Naive thymus-derived CD4-positive, alpha-beta T cell (primary cell): ENCODE data around the gene ASB7. TPM values are rescaled to one million over a fixed set of nuclear protein-coding genes. Genes with fewer than 3 reads are reported as not detected.

Experiments
- ATAC-seq: fragments of 150-1000 bp; cut with Tn5 transposase; 2 replicates; pipeline ENCODE4 v1.10.0; 2021; ENCODE audit warnings: mild to moderate bottlenecking, moderate library complexity
- CTCF ChIA-PET: fragments of 350-600 bp; sonication (Branson Sonifier 250); formaldehyde crosslinking; loops from one replicate; lab custom pipeline; 2021; ENCODE audit warnings: antibody characterized with exemption; lab: Charles Lee
- POLR2A ChIA-PET: fragments of 350-600 bp; sonication (Branson Sonifier 250); formaldehyde crosslinking; loops from one replicate; lab custom pipeline; 2021; ENCODE audit warnings: antibody characterized with exemption, inconsistent platforms; lab: Charles Lee
- DNase-seq, 9 donors: peaks; one replicate each; pipeline versions ENCODE4 v3.0.0 to v3.0.0-alpha.2; 2020 to 2022; ENCODE audit warnings: mixed read lengths in 1 of 9
- H3K27ac ChIP-seq: one replicate; pipeline ENCODE4 v1.7.0; 2013; ENCODE audit warnings: mild to moderate bottlenecking, low read depth, low read length, moderate library complexity
- H3K27me3 ChIP-seq, 2 donors: one replicate each; pipeline ENCODE4 v1.7.0; 2013; ENCODE audit warnings: low read length in 2 of 2, mild to moderate bottlenecking in 2 of 2, moderate library complexity in 2 of 2; ENCODE audit not compliant: control insufficient read depth in 2 of 2, insufficient read depth in 2 of 2
- H3K36me3 ChIP-seq, 3 experiments: 1 replicate in 2 of 3; 2 replicates in 1 of 3; pipeline ENCODE4 v1.7.0; 2013; ENCODE audit warnings: low read length in 3 of 3, mild to moderate bottlenecking in 3 of 3, moderate library complexity in 1 of 3; ENCODE audit not compliant: insufficient read depth in 3 of 3, control insufficient read depth in 2 of 3
- H3K4me1 ChIP-seq, 2 donors: one replicate each; pipeline ENCODE4 v1.7.0; 2013; ENCODE audit warnings: low read length in 2 of 2, mild to moderate bottlenecking in 2 of 2, moderate library complexity in 1 of 2; ENCODE audit not compliant: control insufficient read depth in 2 of 2, insufficient read depth in 2 of 2
- H3K4me3 ChIP-seq: 2 replicates; pipeline ENCODE4 v1.7.0; 2013; ENCODE audit warnings: mild to moderate bottlenecking, low read length
- H3K9me3 ChIP-seq, 3 experiments: 1 replicate in 2 of 3; 2 replicates in 1 of 3; pipeline ENCODE4 v1.7.0; 2013; ENCODE audit warnings: low read length in 3 of 3; ENCODE audit not compliant: control insufficient read depth in 2 of 3
- H3K27ac Mint-ChIP-seq, 9 donors: one replicate each; pipeline ENCODE4 v1.8.0; 2020 to 2022; ENCODE audit warnings: mixed read lengths in 9 of 9, mild to moderate bottlenecking in 8 of 9, moderate library complexity in 5 of 9, inconsistent platforms in 2 of 9
- H3K27me3 Mint-ChIP-seq, 5 donors: one replicate each; pipeline ENCODE4 v1.8.0; 2021 to 2022; ENCODE audit warnings: mixed read lengths in 5 of 5, mild to moderate bottlenecking in 1 of 5
- H3K36me3 Mint-ChIP-seq, 5 donors: one replicate each; pipeline ENCODE4 v1.8.0; 2020 to 2022; ENCODE audit warnings: mixed read lengths in 5 of 5, mild to moderate bottlenecking in 3 of 5, inconsistent platforms in 1 of 5
- H3K4me1 Mint-ChIP-seq, 7 donors: one replicate each; pipeline ENCODE4 v1.8.0; 2020 to 2022; ENCODE audit warnings: mixed read lengths in 7 of 7, mild to moderate bottlenecking in 3 of 7, inconsistent platforms in 1 of 7
- H3K4me3 Mint-ChIP-seq, 10 donors: one replicate each; pipeline ENCODE4 v1.8.0; 2020 to 2022; ENCODE audit warnings: mild to moderate bottlenecking in 10 of 10, mixed read lengths in 10 of 10, moderate library complexity in 6 of 10, inconsistent platforms in 2 of 10
- H3K9me3 Mint-ChIP-seq, 11 donors: one replicate each; pipeline ENCODE4 v1.8.0; 2020 to 2022; ENCODE audit warnings: mixed read lengths in 11 of 11, mild to moderate bottlenecking in 4 of 11, inconsistent platforms in 1 of 11, moderate library complexity in 1 of 11
- intact Hi-C, 2 donors: fragments of 100-400 bp; cut with micrococcal nuclease; formaldehyde crosslinking; loops; one replicate each; pipeline ENCODE4 v1.15.1; 2023
- polyA plus RNA-seq, 2 donors: library from polyadenylated mRNA; unstranded; fragments of 300-500 nt; fragmentation: Illumina TruSeq; gene quantifications; one replicate each; pipeline ENCODE4 v1.2.3, GENCODE V29; 2021
- total RNA-seq, 6 experiments: library from RNA in 5 of 6; stranded (reverse) in 5 of 6; gene quantifications; 1 replicate in 5 of 6; 2 replicates in 1 of 6; pipeline ENCODE4 v1.2.3 and lab custom pipeline; 2021 to 2026

ASB7 gene
- total and polyA plus RNA-seq, 7 experiments from 2014 or later, result 11.8 to 27.2 (median 17.6) TPM

DNA sequence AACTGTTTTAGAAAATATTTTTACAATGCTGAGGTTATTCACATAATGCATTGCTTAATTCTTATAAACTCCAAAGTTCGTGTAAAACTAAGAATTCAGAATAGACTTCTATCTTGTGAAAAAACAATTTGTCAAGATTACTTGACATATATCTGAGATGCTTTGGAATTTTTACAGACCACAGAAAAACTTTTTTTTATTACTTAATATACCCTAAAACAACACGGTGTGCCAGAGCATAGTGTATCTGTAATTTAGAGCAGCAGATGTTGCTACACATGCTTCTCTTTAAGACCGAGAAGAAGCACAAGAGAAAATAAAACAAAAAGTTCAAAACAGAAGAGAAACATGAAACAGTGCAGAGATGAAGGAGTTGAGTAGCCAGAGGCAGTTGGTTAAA lies 26.4 kb downstream of the ASB7 start:
- H3K36me3 ChIP-seq, result peaks cover 0 to 33% (median 10%) of the 10 kb centered on the region in 3 experiments

DNA sequence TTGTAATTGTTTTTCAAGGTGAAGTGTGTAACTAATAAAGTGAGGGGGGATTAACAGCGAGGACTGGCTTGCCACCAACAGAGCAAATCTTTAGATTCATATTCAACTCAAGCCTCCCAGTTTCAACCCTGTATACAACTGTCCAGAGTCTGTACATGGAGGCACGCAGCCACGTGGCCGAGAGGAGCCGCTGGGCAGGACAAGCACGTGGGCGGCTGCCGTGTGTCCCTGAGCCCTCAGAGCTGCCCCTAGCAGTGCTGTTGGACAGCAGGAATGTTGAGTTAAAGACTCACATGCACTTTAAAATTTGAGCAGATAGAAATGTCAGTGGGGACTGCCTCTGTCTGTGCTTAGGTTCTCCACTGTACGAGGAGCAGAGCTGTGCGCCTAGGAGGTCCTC lies 29.4 kb downstream of the ASB7 start:
- Histone ChIP-seq H3K36me3 (peaks cover 0 to 38% (median 10%) of the 10 kb centered on the region in 3 experiments), H3K27ac (no peak overlapping the region), H3K4me1 (peaks cover 5 to 8% of the 10 kb centered on the region in 2 donors), H3K9me3 (no peaks in the 10 kb centered on the region), H3K4me3 (no peak overlapping the region), H3K27me3 (no peaks in the 10 kb centered on the region)
- no peaks in the 10 kb centered on the region for H3K9me3 Mint-ChIP-seq
- intact Hi-C loops, result no loop called here
- H3K36me3 Mint-ChIP-seq, result peaks cover 10 to 56% (median 30%) of the 10 kb centered on the region in 5 donors
- H3K27me3 Mint-ChIP-seq, result no peaks in the 10 kb centered on the region
- H3K4me3 Mint-ChIP-seq, result no peak overlapping the region
- peaks cover 34 to 86% (median 72%) of the 10 kb centered on the region in 7 donors for H3K4me1 Mint-ChIP-seq
- ChIA-PET POLR2A (no interaction called here), CTCF (no interaction called here)
- no peak overlapping the region for H3K27ac Mint-ChIP-seq
- ATAC-seq, result no peak
- no peak for DNase-seq

More for the DNA sequence above, 26.4 kb downstream of the ASB7 start:
- CTCF ChIA-PET, result interaction anchor here (1.3 kb wide), 1 partner anchor 378 kb away, joined by 3 read pairs; no protein-coding TSS in a partner anchor
- POLR2A ChIA-PET, result no interaction called here
- H3K9me3 Mint-ChIP-seq, result no peaks in the 10 kb centered on the region
- DNase-seq (no peak), ATAC-seq (no peak)
- no peak overlapping the region for H3K4me3 Mint-ChIP-seq
- H3K4me1 Mint-ChIP-seq, result peaks cover 22 to 55% (median 41%) of the 10 kb centered on the region in 7 donors
- intact Hi-C loops, result loop anchor here (1.0 to 5.0 kb wide), 4 partner anchors 245 to 629 kb away; partner anchors contain the start of gene LRRK1 (in 1 of the 2)
- no peak overlapping the region for H3K27ac ChIP-seq
- H3K4me3 ChIP-seq, result no peak overlapping the region
- H3K4me1 ChIP-seq, result peaks cover 0 to 2% of the 10 kb centered on the region in 2 donors
- no peaks in the 10 kb centered on the region for H3K9me3 ChIP-seq
- H3K36me3 Mint-ChIP-seq, result peaks cover 9 to 39% (median 25%) of the 10 kb centered on the region in 5 donors
- H3K27me3 ChIP-seq, result no peaks in the 10 kb centered on the region
- H3K27ac Mint-ChIP-seq, result peak overlapping the region in 1 of 9 donors; percentile 84
- no peaks in the 10 kb centered on the region for H3K27me3 Mint-ChIP-seq

DNA sequence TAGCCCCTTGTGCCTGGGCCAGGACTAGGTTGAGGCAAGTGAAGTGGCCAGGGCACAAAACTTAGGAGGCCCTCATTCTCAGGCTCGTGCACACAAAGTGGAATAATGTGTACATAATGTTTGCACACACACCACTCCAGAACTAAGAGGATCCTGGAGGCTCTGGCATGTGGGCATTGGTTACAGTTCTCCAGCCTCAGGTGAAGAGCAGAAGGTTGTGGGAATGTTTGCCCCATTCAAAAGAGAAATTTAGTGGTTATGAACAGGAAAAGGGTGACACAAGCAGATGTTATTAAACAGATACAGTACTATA lies 31.3 kb downstream of the ASB7 start:
- DNase-seq (no peak), ATAC-seq (no peak)
- Mint-ChIP-seq H3K4me3 (no peak overlapping the region), H3K36me3 (peaks cover 10 to 64% (median 40%) of the 10 kb centered on the region in 5 donors), H3K4me1 (peaks cover 26 to 91% (median 78%) of the 10 kb centered on the region in 7 donors), H3K9me3 (no peaks in the 10 kb centered on the region), H3K27me3 (no peaks in the 10 kb centered on the region), H3K27ac (peak overlapping the region in 2 of 9 donors; percentile 33 to 63)
- POLR2A ChIA-PET, result no interaction called here
- intact Hi-C loops, result no loop called here
- no peak overlapping the region for H3K27ac ChIP-seq
- peaks cover 5 to 8% of the 10 kb centered on the region in 2 donors for H3K4me1 ChIP-seq
- no peaks in the 10 kb centered on the region for H3K27me3 ChIP-seq
- no peak overlapping the region for H3K4me3 ChIP-seq
- CTCF ChIA-PET, result no interaction called here
- no peaks in the 10 kb centered on the region for H3K9me3 ChIP-seq
- peaks cover 0 to 38% (median 10%) of the 10 kb centered on the region in 3 experiments for H3K36me3 ChIP-seq

DNA sequence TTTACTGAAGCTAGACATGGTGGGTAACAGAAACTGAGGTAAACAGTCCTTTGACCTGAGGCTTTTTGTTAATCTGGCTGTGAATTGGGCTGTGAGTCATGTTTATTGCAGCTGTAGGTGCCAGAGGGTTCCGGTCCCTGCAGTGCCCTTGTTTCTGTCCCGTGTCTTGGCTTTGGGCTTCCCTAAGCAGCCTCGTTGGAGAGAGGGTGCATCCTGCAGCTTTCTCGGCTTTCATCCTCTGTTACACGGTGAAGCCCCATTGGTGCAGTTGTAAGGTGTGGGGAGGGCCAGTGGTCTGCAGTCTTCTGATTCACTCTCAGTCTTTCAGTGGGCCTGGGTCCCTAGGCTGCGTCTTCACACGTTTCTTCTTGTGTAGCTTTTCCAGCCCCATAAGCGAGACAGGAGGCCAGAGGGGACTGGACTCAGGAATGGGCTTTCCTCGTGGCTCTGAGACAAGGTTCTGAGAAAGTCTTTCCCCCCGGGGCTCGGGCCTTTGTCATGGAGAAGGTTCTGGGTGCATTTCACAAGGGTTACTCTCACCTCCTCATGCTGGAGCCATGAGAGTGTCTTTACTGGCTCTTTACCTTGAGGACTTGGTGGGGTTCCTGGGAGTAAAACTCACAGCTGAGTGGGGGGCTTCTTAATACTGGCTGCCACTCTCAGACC lies 33.1 kb downstream of the ASB7 start:
- Histone ChIP-seq H3K9me3 (no peaks in the 10 kb centered on the region), H3K27me3 (no peaks in the 10 kb centered on the region), H3K4me3 (no peak overlapping the region), H3K36me3 (peaks cover 0 to 25% (median 9%) of the 10 kb centered on the region in 3 experiments), H3K4me1 (peaks cover 5 to 8% of the 10 kb centered on the region in 2 donors), H3K27ac (no peak overlapping the region)
- intact Hi-C loops, result no loop called here
- Mint-ChIP-seq H3K36me3 (peaks cover 6 to 50% (median 23%) of the 10 kb centered on the region in 5 donors), H3K27ac (peak overlapping the region in 3 of 9 donors; percentile 30 to 43 (median 42)), H3K4me1 (peaks cover 25 to 88% (median 79%) of the 10 kb centered on the region in 7 donors), H3K27me3 (no peaks in the 10 kb centered on the region), H3K4me3 (peak overlapping the region in 4 of 10 donors; percentile 6 to 30 (median 18)), H3K9me3 (no peaks in the 10 kb centered on the region)
- ATAC-seq, result no peak
- ChIA-PET POLR2A (no interaction called here), CTCF (interaction anchor here (1.5 kb wide), 1 partner anchor 237 kb away, joined by 5 read pairs; no protein-coding TSS in a partner anchor)
- no peak for DNase-seq

DNA sequence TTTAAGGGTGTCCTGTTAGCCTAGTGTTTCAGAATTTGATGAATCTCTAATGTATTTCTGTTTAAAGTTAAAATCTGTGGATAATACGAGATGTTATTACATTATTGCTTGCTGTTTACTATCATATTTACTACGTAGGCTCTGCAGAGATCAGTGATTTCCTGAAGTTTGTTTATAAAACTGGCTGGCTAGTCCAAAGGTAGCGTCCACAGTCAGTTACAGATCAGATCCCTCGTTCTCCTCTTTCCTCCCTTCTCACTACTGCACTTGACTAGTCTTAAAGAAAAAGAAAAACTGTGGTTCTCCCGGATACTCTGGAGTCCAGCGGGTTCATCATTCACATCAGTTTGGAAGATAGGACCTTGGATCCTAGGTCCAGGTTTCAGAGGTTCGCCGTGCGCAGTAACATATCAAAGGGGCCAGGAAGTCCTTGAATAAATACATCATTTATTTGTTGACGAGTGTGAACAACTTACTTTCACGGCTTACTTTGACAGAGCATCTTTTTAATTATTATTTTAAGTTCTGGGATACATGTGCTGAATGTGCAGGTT lies 35.9 kb downstream of the ASB7 start:
- H3K27ac ChIP-seq, result no peak overlapping the region
- no peak overlapping the region for H3K4me3 ChIP-seq
- peaks cover 5 to 16% of the 10 kb centered on the region in 2 donors for H3K4me1 ChIP-seq
- Mint-ChIP-seq H3K27ac (peak overlapping the region in 2 of 9 donors; percentile 38 to 86), H3K27me3 (no peaks in the 10 kb centered on the region), H3K4me3 (peak overlapping the region in 3 of 10 donors; percentile 30 to 73 (median 49)), H3K36me3 (peaks cover 2 to 33% (median 22%) of the 10 kb centered on the region in 5 donors), H3K9me3 (no peaks in the 10 kb centered on the region), H3K4me1 (peaks cover 29 to 90% (median 82%) of the 10 kb centered on the region in 7 donors)
- H3K36me3 ChIP-seq, result peaks cover 0 to 6% (median 0%) of the 10 kb centered on the region in 3 experiments
- DNase-seq, result no peak
- no peaks in the 10 kb centered on the region for H3K27me3 ChIP-seq
- intact Hi-C loops, result no loop called here
- ChIA-PET CTCF (no interaction called here), POLR2A (no interaction called here)
- no peaks in the 10 kb centered on the region for H3K9me3 ChIP-seq
- no peak for ATAC-seq

DNA sequence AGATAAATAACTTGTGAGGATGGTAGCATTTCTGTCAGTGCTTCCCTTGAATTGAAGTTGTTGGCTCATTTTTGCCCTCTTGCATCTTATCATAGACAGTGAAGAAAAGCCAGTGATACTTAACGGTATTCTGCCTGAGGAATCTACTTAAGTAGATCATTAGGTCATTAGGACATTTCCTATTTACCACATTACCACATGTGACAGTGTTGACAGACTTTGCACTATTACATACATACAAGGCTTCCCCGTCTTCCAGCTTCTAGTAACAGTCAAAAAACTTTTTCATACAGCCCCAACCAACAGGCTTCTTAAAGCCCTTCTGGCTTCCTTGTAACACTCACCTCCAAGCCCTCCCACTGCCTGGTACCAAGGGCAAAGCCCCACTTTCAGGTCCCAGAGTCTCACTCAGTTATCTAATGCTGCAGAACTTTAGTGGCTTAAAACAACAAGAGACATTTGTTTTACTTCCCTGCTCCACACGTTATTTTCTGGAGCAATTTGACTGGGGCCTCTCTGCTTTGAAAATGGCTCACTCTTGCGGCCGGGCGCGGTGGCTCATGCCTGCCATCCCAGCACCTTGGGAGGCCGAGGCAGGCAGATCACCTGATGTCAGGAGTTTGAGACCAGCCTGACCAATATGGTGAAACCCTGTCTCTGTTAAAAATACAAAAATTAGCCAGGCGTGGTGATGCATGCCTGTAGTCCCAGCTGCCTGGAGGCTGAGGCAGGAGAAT lies 40.0 kb downstream of the ASB7 start:
- H3K36me3 ChIP-seq, result no peaks in the 10 kb centered on the region
- no peak overlapping the region for H3K27ac ChIP-seq
- no peaks in the 10 kb centered on the region for H3K9me3 ChIP-seq
- no peak overlapping the region for H3K4me3 ChIP-seq
- no peak for DNase-seq
- Mint-ChIP-seq H3K4me3 (peak overlapping the region in 2 of 10 donors; percentile 6 to 21), H3K27me3 (no peaks in the 10 kb centered on the region), H3K9me3 (no peaks in the 10 kb centered on the region), H3K4me1 (peaks cover 18 to 70% (median 61%) of the 10 kb centered on the region in 7 donors), H3K36me3 (peaks cover 0 to 11% (median 6%) of the 10 kb centered on the region in 5 donors), H3K27ac (peak overlapping the region in 2 of 9 donors; percentile 10 to 32)
- POLR2A ChIA-PET, result no interaction called here
- no peak for ATAC-seq
- peaks cover 0 to 8% of the 10 kb centered on the region in 2 donors for H3K4me1 ChIP-seq
- CTCF ChIA-PET, result interaction anchor here (0.6 kb wide), 1 partner anchor 32 kb away, joined by 3 read pairs; no protein-coding TSS in a partner anchor
- intact Hi-C loops, result no loop called here
- H3K27me3 ChIP-seq, result no peaks in the 10 kb centered on the region
